ENCODE results near the gene HIVEP3. TPM values are rescaled to one million over a fixed set of nuclear protein-coding genes. Genes with fewer than 3 reads are reported as not detected.

HIVEP3 gene
- total and polyA plus RNA-seq, 5 experiments from 2014 or later: 5.5 to 9.8 (median 6.3) TPM

DNA sequence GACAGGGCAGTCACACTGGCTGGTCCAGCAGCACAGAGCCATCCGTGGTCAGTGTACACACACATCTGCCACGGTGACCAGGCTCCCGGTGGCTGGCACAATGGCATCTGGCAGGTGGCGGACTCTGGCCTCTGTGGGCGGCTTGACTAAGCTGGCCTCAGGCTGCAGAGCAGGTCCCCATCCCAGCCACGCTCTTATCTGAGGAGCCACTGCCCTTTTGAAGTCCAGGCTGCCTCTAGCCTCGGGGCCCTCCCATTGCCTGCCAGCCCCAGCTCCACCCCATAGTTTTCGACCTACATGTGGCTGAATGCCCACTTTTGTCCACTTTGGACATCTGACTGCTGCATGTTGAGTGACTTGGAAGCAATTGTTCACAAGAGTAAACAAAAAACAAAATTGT, 404.3 kb downstream of the HIVEP3 start:
- Mint-ChIP-seq H3K4me1 (peaks cover 2 to 21% (median 13%) of the 10 kb centered on the region in 4 donors), H3K36me3 (peaks cover 0 to 2% (median 0%) of the 10 kb centered on the region in 3 donors), H3K4me3 (no peak overlapping the region), H3K27ac (no peak overlapping the region), H3K27me3 (no peaks in the 10 kb centered on the region), H3K9me3 (no peaks in the 10 kb centered on the region)
- DNase-seq: no peak
- no peak for ATAC-seq
- POLR2A ChIA-PET: no interaction called here

DNA sequence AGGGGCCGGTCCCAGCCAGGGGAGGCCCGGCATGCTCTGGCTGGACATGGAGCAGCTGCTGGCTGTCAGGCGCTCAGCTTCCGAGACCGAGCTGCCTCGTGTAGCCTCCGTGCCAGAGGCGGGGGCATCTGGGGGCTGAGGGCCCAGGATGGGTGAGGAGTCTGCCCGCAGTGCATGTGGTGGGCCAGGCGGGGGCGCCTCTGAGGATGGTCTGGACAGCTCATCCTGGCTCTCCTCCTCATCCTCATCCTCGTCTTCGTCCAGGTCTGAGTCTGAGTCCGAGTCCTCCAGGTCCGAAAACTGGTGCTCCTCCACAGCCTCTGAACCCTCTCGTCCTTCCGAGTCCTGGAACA, 405.4 kb downstream of the HIVEP3 start:
- no peak for ATAC-seq
- Mint-ChIP-seq H3K36me3 (peaks cover 0 to 2% (median 0%) of the 10 kb centered on the region in 3 donors), H3K4me1 (peaks cover 2 to 15% (median 13%) of the 10 kb centered on the region in 4 donors), H3K4me3 (no peak overlapping the region), H3K9me3 (no peaks in the 10 kb centered on the region), H3K27me3 (no peaks in the 10 kb centered on the region), H3K27ac (no peak overlapping the region)
- DNase-seq: peak in 1 of 10 donors; percentile 20
- POLR2A ChIA-PET: no interaction called here

DNA sequence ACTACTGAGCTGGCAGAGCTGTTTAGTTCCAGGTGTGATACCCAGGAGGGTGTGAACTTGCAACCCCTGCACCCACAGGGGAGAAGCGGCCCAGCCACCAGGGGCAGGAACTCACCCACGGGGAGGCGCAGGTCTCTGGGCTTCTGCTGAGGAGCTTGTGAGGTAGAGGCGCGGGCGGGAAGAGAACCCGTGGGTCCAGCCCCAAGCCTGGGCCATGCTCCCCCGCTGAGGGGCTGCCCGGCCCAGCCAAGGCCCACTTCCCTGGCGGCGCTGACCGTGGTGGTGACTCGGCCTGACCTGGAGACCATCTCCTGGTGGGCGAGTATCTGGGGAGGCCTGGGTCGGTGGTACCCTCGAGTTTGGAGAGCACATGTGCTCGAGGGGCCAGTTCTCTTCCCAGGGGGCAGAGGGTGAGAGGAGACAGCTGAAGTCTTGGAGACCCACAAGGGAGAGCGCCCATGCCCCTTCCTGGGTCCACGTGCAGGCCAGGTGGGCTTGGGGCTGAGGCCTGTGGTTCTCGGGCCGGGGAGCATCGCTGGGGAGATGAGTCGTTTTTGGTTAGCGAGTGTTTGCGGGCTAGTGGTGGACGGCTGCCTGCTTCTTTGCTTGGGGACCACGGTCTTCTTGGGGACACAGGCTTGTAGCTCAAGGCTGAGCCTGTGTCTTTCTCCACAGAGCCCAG, 405.9 kb downstream of the HIVEP3 start:
- H3K4me1 Mint-ChIP-seq: peaks cover 2 to 14% (median 11%) of the 10 kb centered on the region in 4 donors
- DNase-seq: no peak
- H3K4me3 Mint-ChIP-seq: no peak overlapping the region
- POLR2A ChIA-PET: no interaction called here
- H3K9me3 Mint-ChIP-seq: no peaks in the 10 kb centered on the region
- no peak overlapping the region for H3K27ac Mint-ChIP-seq
- no peaks in the 10 kb centered on the region for H3K27me3 Mint-ChIP-seq
- H3K36me3 Mint-ChIP-seq: peaks cover 0 to 2% (median 0%) of the 10 kb centered on the region in 3 donors
- ATAC-seq: no peak

DNA sequence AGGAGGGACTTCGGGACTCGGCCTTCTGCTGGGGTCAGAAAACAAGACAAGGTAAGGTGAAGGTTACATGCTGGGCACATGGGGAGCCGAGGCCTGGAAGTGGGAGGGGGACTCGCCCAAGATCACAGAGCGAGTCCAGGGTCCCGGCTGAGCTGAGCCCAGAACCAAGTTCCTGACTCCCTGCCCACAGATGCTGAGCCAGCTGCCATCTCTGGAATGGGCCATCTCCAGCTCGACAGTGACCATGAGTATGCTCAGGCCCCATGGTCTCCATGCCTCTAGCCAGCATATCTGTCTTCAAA, 407.5 kb downstream of the HIVEP3 start:
- Mint-ChIP-seq H3K4me3 (no peak overlapping the region), H3K27ac (peak overlapping the region in 1 of 10 donors; percentile 31), H3K27me3 (no peaks in the 10 kb centered on the region), H3K4me1 (peaks cover 0 to 6% (median 2%) of the 10 kb centered on the region in 4 donors), H3K36me3 (peaks cover 0 to 2% (median 0%) of the 10 kb centered on the region in 3 donors), H3K9me3 (no peaks in the 10 kb centered on the region)
- POLR2A ChIA-PET: no interaction called here
- DNase-seq (no peak), ATAC-seq (no peak)

DNA sequence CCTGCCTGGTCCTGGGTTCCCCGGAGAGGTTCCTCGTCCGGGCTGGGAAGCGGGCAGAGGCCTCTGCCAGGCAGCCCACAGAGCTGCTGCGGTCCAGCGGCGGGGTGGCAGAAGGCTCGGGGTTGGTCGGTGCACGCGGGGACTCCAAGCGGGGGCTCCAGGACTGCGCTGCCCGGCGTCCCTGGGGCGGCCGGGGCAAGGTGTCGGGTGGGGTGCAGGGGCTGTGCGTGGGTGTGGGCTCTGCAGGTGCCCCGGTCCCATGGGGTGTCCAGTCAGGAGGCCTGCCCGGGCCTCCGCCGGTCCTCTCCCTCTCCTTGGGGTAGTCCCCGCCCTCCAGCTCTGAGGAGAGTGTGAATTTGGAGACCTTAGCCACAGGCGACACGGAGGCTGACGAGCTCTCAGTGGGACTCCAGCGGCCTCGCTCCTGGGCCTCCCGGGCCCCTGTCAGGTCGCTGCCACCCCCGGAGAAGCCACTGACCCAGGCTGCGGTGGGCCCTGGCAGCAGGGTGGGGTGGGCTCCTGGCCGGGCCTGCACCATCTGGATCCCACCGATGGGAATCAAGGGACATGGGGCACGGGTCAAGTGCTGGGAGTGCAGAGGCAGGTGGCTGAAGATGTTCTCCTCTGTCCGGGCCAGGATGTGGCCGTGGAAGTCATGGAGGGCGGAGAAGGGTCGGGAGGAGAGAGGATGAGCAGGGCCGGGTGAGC, 408.0 kb downstream of the HIVEP3 start:
- H3K4me1 Mint-ChIP-seq: peaks cover 0 to 2% (median under 1%) of the 10 kb centered on the region in 4 donors
- H3K4me3 Mint-ChIP-seq: no peak overlapping the region
- H3K9me3 Mint-ChIP-seq: no peaks in the 10 kb centered on the region
- ATAC-seq: no peak
- no peak for DNase-seq
- H3K27me3 Mint-ChIP-seq: no peaks in the 10 kb centered on the region
- POLR2A ChIA-PET: no interaction called here
- H3K27ac Mint-ChIP-seq: peak overlapping the region in 2 of 10 donors; percentile 31 to 34
- peaks cover 0 to 2% (median 0%) of the 10 kb centered on the region in 3 donors for H3K36me3 Mint-ChIP-seq

DNA sequence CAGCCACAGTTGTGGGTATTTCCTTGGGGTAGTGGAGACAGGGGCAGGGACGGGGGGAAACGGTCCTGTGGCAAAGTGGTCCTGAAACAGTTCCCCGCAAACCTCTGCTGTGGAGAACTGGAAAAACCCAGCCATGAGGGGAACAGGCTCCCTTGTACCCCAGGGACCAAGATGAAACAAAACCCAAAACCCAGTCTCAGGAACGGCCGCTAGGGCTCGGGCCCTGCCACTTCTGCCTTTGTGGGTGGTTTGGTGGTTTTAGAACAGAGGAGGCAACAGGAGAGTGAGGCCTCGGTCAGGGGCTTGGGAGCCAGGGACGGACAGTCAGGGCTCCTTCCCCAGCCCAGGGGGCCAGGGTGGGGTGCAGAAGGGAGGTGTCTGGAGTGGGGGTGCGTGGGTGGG, 409.5 kb downstream of the HIVEP3 start:
- no peaks in the 10 kb centered on the region for H3K9me3 Mint-ChIP-seq
- DNase-seq: no peak
- no peak for ATAC-seq
- POLR2A ChIA-PET: no interaction called here
- no peak overlapping the region for H3K4me3 Mint-ChIP-seq
- peaks cover 0 to 2% (median 0%) of the 10 kb centered on the region in 3 donors for H3K36me3 Mint-ChIP-seq
- H3K27ac Mint-ChIP-seq: no peak overlapping the region
- H3K27me3 Mint-ChIP-seq: no peaks in the 10 kb centered on the region
- peaks cover 0 to 2% (median 0%) of the 10 kb centered on the region in 4 donors for H3K4me1 Mint-ChIP-seq

DNA sequence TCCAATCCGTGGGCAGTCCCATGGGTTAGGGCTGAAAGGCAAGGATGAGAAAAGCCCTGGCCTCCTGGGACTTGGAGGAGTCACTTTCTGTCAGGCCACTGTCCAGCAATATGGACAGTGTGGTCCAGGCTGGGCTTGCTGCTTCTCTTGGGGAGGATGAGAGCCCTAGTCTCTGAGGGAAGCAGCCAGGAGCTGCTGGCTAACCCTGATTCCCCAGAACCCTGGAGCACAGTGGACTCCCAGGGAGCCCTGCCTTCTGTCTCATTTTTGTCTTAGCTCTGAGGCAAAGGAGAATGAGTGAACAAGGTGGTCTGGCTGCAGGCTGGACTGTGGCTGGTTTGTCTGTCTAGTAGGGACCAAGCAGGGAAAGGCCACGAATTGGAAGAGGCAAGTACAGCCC, 410.4 kb downstream of the HIVEP3 start:
- DNase-seq (no peak), ATAC-seq (no peak)
- no peaks in the 10 kb centered on the region for H3K9me3 Mint-ChIP-seq
- peaks cover 0 to 2% (median 0%) of the 10 kb centered on the region in 4 donors for H3K4me1 Mint-ChIP-seq
- H3K4me3 Mint-ChIP-seq: no peak overlapping the region
- H3K27ac Mint-ChIP-seq: no peak overlapping the region
- POLR2A ChIA-PET: no interaction called here
- peaks cover 0 to 2% (median 0%) of the 10 kb centered on the region in 3 donors for H3K36me3 Mint-ChIP-seq
- no peaks in the 10 kb centered on the region for H3K27me3 Mint-ChIP-seq

DNA sequence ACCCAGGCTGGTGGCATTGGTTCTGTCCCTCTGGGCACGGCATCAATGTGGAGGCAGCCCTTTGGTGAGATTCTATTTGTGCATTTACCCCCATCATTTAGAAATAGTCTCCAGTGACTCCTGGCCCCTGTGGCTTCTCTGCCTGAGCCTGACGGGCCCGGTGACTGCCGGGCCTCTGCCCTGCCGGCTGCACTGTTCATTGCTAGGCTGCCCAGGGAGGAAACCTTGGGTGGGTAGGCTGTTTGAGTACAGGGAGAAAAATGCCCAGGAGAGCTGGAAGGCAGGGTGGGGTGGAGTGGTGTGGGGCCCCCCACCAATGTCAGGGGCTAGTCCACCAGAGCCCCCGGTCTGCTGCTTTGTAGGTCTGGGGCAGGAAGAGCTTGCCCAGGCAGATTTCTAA, 410.9 kb downstream of the HIVEP3 start:
- Mint-ChIP-seq H3K4me1 (peaks cover 0 to 2% (median 0%) of the 10 kb centered on the region in 4 donors), H3K9me3 (no peaks in the 10 kb centered on the region), H3K4me3 (no peak overlapping the region), H3K36me3 (peaks cover 0 to 2% (median 0%) of the 10 kb centered on the region in 3 donors), H3K27me3 (no peaks in the 10 kb centered on the region), H3K27ac (no peak overlapping the region)
- no peak for ATAC-seq
- no peak for DNase-seq
- POLR2A ChIA-PET: no interaction called here

DNA sequence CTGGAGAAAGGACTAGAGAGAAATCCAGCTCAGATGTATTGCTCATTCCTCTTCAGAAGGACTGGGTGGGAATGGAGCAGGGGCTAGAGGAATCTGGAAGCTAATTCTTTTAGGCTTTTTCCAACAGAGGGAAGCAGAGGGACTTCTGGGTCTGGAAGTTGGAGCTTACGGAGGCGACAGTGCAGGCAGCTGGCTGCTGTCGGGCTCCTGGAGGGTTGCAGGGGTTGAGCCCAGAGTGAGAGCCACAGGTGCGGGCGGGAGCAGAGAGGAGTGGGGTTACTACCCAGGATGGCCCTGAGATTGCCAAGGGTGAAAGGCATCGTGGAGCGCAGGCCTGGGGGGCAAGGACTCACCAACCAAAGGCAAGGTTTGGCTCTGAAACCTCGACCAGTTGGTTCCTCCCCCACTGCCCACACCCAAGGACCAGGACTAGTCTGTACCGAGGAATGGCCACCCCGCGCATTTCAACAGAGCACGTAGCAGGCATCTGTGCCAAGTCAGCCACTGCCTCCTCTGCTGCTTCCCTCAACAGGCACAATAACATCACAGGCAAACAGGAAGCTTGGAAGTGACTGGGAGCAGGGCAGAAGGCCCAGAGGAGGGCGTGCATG, 411.5 kb downstream of the HIVEP3 start:
- POLR2A ChIA-PET: no interaction called here
- no peak for DNase-seq
- no peaks in the 10 kb centered on the region for H3K27me3 Mint-ChIP-seq
- H3K9me3 Mint-ChIP-seq: no peaks in the 10 kb centered on the region
- peaks cover 0 to 2% (median 0%) of the 10 kb centered on the region in 4 donors for H3K4me1 Mint-ChIP-seq
- ATAC-seq: no peak
- no peak overlapping the region for H3K27ac Mint-ChIP-seq
- H3K36me3 Mint-ChIP-seq: peaks cover 0 to 2% (median 0%) of the 10 kb centered on the region in 3 donors
- H3K4me3 Mint-ChIP-seq: no peak overlapping the region

DNA sequence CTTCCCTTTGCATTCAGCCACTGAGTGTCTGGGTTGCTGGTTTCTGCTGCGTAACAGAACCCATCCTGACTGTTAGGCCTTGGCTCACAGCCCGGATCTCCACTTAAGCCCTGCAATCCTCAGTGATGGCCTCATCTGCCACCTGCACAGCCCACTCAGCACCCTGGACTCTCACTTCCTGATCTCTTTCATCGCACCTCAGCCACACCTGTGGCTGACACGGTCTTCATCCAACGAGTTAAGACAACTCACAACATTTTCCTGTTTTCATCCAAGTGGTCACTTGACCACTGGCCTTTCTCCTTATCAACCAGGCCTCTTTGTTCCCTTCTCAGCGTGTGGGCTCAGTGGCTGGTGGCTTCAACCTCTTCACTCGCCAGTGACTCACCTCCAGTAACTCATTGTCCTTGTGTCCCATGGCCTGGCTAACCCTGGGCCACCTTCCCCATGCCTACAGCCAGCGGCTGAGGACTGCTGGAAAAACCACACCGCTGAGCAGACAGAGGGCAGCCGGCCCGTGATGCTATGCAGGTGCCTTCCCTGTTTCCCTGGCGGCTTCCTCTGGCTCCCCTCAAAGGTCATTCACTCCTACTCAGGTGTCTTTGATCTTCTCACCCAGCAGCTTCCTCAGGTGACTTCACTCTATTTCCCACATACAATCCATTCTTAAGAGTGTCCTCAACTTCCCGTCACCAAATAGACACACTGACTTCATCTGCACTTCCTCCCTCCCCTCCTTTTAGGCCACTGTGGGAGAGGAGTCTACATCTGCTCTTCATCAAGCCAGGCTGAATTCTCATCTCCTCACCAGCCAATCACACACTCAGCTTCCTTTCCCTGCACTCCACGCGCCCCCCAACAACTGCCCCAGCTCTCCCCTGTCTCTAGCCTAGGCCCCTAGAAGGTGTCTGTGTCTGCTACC, 414.3 kb downstream of the HIVEP3 start:
- no peak for DNase-seq
- Mint-ChIP-seq H3K27me3 (no peaks in the 10 kb centered on the region), H3K4me3 (no peak overlapping the region), H3K36me3 (no peaks in the 10 kb centered on the region), H3K9me3 (no peaks in the 10 kb centered on the region), H3K4me1 (peaks cover 0 to 2% (median 0%) of the 10 kb centered on the region in 4 donors), H3K27ac (peak overlapping the region in 2 of 10 donors; percentile 28 to 66)
- POLR2A ChIA-PET: no interaction called here
- ATAC-seq: no peak

DNA sequence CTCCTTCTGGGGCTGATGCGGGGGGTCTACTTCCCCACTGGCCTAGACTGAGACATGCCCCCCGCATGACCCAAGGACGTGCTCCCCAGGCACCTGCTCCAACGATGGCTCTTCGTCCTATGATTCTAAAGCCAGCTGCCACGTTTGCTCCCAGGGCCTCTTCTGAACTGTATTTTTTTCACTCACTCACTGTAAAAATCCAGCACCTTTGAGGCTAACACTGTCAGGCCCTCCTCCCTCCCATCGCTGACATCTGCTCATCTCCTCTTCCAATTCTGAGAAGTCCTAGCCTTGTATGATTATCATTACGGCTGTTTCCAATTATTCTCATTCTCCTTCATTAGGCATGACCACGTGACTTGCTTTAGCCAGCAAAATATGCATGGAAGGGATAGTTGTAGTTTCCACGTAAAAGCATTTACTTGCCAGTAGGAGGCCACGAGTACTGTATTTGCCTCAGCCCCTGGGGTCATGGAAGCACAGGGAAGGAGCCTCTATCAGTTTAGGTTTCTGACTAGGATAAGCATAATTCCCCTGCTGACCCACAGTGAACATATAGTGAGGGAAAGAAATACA, 415.1 kb downstream of the HIVEP3 start:
- POLR2A ChIA-PET: no interaction called here
- H3K27me3 Mint-ChIP-seq: peaks cover 0 to under 1% (median 0%) of the 10 kb centered on the region in 5 donors
- H3K9me3 Mint-ChIP-seq: no peaks in the 10 kb centered on the region
- H3K4me1 Mint-ChIP-seq: peaks cover 0 to 2% (median 0%) of the 10 kb centered on the region in 4 donors
- no peak for DNase-seq
- H3K36me3 Mint-ChIP-seq: no peaks in the 10 kb centered on the region
- ATAC-seq: no peak
- no peak overlapping the region for H3K4me3 Mint-ChIP-seq
- H3K27ac Mint-ChIP-seq: no peak overlapping the region

DNA sequence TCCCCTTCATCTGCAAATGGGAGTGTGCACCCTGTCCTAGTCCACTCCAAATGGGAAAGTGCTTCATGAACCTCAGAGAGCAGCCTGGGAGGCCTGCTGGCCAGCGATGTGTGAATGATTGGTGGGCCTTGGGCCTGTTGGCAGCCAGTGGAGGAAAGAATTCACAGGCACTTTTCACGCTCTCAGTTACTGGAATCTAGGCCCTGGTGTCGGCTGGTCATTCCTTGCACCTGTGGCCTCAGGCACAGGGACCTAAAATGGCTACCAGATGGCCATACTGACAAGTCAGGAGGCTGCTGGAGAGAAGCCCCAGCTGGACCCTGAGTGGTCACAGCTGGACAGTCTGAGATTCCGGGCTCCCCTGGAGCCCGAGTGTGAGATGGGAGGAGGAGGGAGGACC, 415.8 kb downstream of the HIVEP3 start:
- Mint-ChIP-seq H3K4me1 (peaks cover 0 to 2% (median 0%) of the 10 kb centered on the region in 4 donors), H3K27ac (no peak overlapping the region), H3K36me3 (no peaks in the 10 kb centered on the region), H3K9me3 (no peaks in the 10 kb centered on the region), H3K27me3 (peaks cover 0 to 5% (median 1%) of the 10 kb centered on the region in 5 donors), H3K4me3 (no peak overlapping the region)
- no peak for DNase-seq
- no peak for ATAC-seq
- POLR2A ChIA-PET: no interaction called here

Measured in naive thymus-derived CD8-positive, alpha-beta T cell (primary cell).